ENCODE results near the gene TRIO. TPM values are rescaled to one million over a fixed set of nuclear protein-coding genes. Genes with fewer than 3 reads are reported as not detected.
"Not testable (repeated sequence)": the region's sequence is repeated elsewhere in the genome, so short reads cannot be mapped to it uniquely, and the experiment has no call there.

The TRIO gene
- total RNA-seq, 1 experiment from 2014 or later = 144 TPM

- no peak for DNase-seq (ENCODE audit: low read depth)
Measured at GRCh38 chr5:14526493-14526892, 383.4 kb downstream of the TRIO start.

DNA sequence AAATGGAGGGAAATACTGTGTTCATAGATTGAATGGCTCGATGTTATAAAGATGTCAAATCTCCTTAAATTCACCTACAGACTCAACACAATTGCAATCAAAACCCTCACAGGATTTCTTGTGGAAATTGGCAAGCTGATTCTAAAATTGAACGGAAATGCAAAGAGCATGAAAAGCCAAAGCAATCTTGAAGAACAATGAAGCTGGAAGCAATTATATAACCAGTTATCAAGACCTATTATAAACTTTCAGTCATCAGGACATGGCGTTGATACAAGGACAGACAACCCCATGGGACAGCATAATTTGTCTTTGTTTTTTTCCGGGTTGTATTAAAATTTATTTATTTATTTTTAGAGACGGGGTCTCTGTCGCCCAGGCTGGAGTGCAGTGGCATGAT is 385.0 kb downstream of the TRIO start:
- DNase-seq (ENCODE audit: low read depth) = no peak

GRCh38 chr5:14528926-14529325 is 385.8 kb downstream of the TRIO start:
- DNase-seq (ENCODE audit: low read depth) = no peak

DNA sequence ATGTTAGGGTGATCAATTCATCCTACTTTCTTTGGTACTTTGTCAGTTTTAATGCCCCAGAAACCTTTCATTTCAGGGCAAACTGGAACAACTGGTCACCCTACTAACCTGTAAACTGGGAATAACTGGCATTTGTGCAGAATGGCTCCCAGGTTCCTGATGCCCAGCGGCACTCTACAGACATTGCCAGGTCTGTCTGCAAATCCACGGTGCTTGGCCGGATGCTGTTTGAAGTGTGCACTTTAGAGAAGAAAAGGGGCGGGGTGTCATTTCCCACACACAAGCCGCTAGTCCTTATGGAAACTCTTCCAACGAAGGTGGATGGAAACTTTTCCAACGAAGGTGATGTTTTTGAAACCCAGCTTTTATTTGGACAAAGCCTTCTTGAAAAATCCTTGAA is 388.5 kb downstream of the TRIO start:
- no peak for DNase-seq (ENCODE audit: low read depth)

DNA sequence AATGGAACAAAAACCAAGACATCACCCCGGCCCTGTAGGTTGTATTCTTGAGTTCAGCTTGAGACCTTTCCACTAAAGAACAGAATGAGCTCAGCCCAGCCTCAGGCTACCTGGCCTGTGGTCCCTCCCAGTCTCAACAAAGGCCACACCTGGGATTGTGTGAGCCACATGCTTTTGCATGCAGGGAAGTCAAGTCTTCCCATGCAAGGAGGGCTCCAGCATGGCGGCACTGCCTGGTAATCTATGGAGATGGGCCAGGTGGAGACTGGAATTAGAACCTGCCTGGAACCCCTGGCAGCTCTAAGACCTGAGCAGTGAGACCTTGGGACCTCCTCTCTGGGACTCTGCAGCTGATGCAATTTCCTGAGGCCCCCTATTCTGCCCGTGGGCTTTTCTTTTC is 389.0 kb downstream of the TRIO start:
- DNase-seq (ENCODE audit: low read depth) = no peak

DNA sequence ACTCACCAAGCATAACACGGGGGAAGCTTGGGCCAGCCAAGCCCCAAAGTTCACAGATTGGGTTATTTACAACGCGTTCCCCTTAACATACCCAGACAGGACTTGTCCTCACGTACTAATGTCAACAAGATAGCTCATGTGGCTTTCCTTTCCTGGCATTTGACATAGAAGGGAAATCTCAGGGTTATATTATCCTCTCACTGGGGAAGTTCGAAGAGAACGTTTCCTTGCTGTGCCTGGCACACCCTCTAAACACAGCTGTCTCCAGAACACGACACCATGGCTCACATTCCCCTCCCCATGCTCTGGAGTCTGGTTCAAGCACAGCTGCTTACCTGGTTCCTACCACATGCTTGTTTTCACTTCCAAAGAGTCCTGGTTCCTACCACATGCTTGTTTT is 391.6 kb downstream of the TRIO start:
- DNase-seq (ENCODE audit: low read depth) = no peak

GRCh38 chr5:14545308-14545707 is 402.2 kb downstream of the TRIO start:
- no peak for DNase-seq (ENCODE audit: low read depth)

DNA sequence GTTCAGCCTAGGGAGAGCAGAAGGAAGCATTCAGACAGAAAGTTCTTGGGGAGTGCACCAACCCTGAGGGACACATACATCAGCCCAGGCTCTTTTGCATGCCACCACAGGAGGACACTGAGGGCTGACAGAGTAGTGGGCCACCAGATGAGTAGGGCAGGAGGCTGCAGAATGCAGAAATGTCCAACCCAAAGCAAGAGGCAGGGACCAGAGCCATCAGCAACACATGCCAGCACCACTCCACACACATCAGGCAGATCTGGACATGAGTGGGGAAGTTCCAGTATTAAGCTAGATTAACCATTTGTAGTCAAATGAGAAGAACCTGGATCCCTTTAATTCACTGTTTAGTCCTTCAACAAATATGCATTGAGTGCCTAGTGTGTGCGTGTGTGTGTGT is 402.7 kb downstream of the TRIO start:
- DNase-seq (ENCODE audit: low read depth) = no peak

DNA sequence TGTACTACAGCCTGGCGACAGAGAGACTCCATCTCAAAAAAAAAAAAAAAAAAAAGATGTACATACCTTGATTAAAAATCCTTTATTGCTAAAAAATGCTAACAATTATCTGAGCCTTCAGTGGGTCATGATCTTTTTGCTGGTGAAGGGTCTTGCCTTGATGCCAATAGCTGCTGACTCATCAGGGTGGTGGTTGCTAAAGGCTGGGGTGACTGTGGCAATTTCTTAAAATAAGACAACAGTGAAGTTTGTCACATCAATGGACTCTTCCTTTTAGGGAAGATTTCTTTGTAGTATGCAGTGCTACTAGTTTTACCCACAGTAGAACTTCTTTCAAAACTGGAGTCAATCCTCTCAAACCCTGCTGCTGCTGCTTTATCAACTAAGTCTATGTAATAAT is 404.5 kb downstream of the TRIO start:
- no peak for DNase-seq (ENCODE audit: low read depth)

- DNase-seq (ENCODE audit: low read depth) = no peak
Measured at GRCh38 chr5:14551211-14551610, 408.1 kb downstream of the TRIO start.

DNA sequence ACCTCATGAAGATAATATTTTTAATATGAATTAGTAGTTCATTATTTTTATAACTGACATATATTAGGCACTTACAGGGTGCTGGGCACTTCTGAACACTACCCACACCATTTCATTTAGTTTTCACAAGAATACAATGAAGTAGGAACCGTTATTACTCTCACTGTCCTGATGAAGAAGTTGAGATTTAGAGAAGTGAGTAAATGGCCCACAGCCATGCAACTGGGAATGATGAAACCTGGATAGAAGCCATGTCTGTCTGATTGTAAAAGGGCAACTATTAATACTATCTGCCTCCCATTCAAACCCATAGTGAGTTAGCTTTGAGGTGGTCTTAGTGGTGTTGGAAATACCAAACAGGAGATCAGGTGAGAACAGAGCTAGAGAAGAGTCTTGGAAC is 408.9 kb downstream of the TRIO start:
- no peak for DNase-seq (ENCODE audit: low read depth)

GRCh38 chr5:14554288-14554687 is 411.1 kb downstream of the TRIO start:
- DNase-seq (ENCODE audit: low read depth) = not testable (repeated sequence)

DNA sequence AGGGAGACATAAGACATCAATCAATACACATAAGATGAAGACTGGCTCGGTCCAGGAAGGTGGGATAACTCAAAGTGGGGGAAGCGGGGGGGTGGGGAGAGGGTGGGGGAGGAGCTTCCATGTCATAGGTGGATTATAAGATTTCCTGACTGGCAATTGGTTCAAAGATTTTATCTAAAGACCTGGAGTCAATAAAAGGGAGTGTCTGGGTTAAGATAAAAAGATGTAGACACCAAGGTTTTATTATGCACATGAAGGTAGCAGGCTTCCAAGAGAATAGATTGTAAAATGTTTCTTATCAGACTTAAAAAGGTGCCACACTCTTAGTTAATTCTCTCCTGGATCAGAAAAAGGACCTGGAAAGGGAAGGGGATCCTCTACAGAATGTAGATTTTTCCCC is 412.9 kb downstream of the TRIO start:
- DNase-seq (ENCODE audit: low read depth) = no peak

DNA sequence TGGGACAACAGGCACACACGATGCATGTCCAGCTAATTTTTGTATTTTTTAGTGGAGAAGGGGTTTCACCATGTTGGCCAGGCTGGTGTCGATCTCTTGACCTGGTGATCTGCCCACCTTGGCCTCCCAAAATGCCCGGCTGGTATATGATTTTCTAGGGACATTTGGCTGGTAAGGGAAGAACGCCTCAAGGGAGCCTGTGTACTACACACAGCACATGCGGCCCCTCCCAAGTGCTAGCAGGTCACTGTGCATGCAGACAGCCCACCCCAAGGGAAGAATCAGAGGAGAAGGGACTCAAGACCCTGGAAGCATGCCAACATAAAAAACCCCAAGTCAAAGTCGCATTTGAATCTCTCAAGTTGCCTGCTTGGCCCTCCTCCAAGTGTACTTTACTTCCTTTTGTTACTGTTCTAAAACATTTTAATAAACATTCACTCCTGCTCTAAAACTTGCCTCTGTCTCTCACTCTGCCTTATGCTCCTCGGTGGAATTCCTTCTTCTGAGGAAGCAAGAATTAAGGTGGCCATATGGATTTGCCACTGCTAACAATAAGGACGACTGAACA is 414.1 kb downstream of the TRIO start:
- no peak for DNase-seq (ENCODE audit: low read depth)

DNA sequence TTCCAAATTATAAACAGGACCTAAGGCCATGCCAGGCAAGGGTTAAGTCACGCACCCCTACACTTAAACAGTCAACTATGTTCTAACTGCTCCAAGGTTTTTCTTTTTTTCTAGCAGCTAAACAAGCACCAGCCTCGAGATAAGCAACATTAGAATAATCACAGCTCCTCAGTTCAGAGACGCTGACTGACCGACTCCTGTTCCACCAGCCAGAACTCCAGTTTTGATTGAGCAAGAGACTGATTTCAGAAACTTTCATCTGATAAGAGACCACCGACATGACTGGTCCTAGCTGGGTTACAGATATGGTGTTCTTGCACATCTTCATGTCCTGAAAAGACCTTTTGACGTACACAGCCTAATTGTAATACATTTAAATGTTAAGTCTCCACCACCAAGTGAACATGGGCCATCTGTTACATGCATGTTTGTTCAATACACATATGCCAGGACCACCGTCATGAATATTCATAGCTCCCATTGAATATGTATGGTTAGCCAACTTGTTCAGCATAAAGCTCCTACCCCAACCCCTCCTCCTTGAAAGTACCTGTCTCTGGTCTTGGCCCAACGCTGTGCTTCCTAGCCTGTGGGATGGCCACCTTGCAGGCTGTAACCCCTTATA is 414.8 kb downstream of the TRIO start:
- no peak for DNase-seq (ENCODE audit: low read depth)

Other genes with a start within 250 kb of the TRIO start
- 0.16 and 0.50 TPM in 2 replicates for gene DNAH5, start 198.7 kb upstream of the TRIO start, total RNA-seq (2014; rRNA removed; shearing (Covaris generic))